ENCODE results near the gene COBL.
"Not testable (repeated sequence)": the region's sequence is repeated elsewhere in the genome, so short reads cannot be mapped to it uniquely, and the experiment has no call there.

COBL gene

DNA sequence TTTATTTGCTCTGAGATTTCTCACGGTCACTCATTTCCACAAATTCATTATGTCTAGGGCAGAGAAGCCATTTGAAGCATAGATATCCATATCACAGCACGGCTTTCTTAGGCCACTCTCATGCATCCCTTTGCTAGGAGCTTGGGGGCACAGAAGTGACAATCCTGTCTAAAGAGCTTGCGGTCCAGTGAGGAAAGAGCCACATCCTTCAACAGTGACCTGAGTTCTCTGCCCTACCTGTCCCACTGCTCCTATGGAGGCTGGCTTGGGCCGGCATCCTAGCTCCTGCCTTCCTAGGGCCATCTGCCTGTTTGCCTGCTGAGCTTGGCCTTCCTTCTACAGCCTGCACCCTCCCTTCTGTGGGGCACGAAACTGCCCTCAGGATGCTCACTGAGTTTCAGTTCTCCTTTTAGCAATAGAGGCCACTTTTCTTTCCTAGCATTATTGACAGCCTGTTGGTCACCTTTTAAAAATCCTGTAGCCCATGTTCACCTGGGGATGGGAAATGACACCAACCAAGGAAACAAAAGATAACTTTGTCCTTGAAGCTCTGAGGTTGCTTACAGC, 321.8 kb downstream of the COBL start:
- DNase-seq (ENCODE audit: extremely low spot score, insufficient read length, low read depth) (no peak), FAIRE-seq (no peak)

DNA sequence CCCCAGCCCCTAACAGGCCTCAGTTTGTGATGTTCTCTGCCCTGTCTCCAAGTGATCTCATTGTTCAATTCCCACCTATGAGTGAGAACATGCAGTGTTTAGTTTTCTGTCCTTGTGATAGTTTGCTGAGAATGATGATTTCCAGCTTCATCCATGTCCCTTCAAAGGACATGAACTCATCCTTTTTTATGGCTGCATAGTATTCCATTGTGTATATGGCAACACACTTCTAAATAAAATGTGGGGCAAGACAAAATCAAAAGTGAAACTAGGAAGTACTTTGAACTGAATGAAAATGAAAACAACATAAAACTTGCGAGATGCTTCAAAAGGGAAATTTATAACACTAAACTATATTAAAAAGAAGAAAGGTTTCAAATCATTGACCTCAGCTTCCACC, 326.4 kb downstream of the COBL start:
- not testable (repeated sequence) for FAIRE-seq; DNase-seq (ENCODE audit: extremely low spot score, insufficient read length, low read depth)

DNA sequence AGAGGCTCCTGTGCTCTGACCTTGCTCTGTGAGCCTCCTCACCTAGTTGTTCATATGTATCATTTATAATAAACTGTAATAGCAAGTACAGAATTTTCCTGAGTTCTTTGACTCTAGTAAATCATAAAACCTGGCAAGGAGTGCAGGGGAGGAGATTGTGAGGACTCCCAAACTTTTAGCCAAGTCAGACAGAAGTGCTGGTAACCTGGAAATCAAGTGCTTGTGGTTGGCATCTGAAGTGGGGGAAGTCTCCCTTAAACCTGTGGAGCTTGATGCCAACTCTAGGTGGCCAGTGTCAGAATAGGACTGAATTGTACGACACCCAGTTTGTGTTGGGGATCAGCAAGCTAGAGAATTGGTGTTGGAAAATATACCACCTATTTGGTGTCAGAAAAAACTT, 327.6 kb downstream of the COBL start:
- no peak for FAIRE-seq
- DNase-seq (ENCODE audit: extremely low spot score, insufficient read length, low read depth) = no peak

DNA sequence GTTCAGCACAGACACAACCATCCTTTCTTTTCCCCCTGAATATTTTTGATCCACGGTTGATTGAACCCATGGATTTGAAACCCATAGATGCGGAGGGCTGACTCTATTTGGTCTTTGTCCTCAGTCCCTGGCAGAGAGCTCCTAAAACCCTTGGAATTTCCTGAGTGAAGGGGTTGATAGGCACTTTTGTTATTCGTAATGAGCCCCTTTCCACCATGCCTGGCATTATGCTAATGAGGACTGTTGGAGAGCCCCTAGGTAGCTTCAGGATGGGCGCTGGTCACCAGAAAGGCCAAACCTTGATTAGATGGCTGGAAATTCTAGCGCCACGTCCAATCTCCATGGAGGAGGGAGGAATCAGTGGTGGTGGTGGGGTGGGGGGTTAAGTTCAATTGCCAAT, 328.1 kb downstream of the COBL start:
- FAIRE-seq = no peak
- DNase-seq (ENCODE audit: extremely low spot score, insufficient read length, low read depth) = no peak

DNA sequence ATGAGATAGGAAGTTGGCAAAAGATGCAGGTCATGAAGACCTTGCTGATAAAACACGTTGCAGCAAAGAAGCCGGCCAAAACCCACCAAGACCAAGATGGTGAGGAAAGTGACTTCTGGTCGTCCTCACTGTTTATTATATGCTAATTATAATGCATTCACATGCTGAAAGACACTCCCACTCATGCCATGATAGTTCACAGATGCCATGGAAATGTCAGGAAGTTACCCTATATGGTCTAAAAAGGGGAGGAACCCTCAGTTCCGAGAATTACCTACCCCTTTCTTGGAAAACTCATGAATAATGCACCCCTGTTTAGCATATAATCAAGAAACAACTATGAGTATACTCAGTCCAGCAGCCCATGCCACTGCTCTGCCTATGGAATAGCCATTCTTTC, 331.5 kb downstream of the COBL start:
- DNase-seq (ENCODE audit: extremely low spot score, insufficient read length, low read depth) (no peak), FAIRE-seq (no peak)

DNA sequence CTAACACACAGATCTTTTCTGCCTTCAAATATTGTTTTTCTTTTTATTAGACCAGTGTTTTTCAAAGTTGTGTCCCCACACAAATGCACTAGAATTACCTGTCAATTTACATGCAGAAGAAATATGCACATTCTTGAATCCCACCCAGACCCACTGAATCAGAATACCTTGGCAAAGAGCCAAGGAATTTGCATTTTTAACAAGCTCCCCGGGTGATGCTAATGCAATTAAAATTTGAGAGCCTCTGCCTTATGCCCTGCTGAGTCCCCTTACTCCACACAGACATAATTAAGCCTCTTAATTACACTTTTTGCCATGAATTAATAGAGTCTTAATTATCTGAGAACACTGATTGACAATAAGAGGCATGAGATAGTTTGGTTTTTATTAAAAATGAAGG, 332.8 kb downstream of the COBL start:
- FAIRE-seq = no peak
- DNase-seq (ENCODE audit: extremely low spot score, insufficient read length, low read depth) = no peak

DNA sequence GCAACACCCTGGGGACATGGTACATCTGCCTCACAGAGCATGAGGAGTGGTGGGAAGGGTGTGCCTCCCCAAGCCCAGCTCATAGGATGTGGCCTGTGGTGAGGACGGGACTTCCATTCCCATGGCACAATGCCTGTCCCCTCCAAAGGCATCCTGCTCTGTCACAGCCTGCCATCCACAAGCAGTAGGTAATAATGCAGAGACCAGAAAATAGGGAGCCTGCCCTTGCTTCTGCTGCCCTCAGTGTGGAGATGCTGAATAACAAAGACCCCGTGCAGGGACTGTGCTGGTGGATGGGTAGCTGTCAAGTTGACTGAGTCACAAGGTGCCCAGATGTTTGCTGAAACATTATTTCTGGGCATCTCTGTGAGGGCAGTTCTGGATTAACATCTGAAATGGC, 334.0 kb downstream of the COBL start:
- DNase-seq (ENCODE audit: extremely low spot score, insufficient read length, low read depth) (no peak), FAIRE-seq (no peak)

DNA sequence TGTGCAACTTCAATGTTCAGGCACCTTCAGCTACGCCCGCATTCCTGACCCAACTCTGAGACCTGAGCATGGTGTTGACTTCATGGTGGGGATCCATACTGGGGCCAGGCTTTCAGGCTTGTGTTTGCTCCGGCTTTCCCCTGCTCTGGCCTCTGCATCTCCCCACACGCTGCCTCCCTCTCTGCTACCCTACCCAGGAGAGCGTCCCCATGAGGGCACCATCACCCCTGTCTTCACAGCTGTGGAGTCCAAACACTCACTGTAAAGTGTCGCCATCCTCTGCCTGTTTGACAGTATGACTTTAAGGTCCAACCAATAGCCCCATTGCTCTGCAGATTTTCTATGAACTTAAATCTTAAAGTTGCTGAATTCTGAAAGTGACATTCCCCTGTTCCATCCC, 334.9 kb downstream of the COBL start:
- FAIRE-seq (no peak), DNase-seq (ENCODE audit: extremely low spot score, insufficient read length, low read depth) (no peak)

DNA sequence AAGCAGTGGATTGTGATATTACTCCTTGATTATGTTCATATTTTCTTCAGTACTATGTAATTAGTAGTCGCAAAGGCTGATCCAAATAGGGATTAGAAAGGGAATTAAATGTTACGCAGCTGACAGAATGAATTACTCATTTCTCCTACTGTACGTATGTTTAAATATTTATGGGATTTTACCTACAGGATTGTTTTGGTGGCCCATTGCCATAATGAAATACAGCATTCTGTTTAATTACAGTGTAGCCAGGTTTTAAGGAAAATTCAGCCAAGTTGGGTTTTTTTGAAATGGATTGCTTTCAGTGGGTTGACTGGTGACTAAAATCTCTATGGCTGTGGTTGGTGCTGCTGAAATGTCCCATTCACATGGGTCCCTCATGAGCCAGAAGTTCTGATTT, 336.2 kb downstream of the COBL start:
- FAIRE-seq = no peak
- DNase-seq (ENCODE audit: extremely low spot score, insufficient read length, low read depth) = no peak

DNA sequence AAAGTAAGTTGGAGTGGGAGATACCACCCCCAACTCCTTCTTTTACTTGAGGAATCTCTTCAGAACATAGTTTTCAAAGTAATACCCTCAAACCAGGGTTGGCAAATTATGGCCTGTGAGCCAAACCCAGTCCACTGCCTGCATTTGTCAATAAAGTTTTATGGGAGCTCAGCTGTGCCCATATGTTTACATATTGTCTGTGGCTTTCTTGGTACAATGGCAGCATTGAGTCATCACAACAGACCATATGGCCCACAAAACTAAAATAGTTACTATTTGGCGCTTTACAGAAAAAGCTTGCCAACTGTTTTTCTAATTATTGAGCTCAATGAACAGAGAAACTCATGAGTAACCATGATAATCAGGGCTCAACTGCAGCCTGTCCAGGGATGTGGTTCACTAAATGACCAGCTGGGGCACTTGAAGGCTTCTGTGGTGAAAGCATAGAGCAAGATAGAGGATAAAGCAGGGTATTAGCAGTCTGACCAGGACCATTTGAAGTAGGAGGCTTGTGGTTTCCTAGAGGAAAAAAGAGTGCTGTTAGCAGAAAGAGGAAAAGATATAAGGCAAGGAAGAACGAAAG, 337.9 kb downstream of the COBL start:
- FAIRE-seq (no peak), DNase-seq (ENCODE audit: extremely low spot score, insufficient read length, low read depth) (no peak)

DNA sequence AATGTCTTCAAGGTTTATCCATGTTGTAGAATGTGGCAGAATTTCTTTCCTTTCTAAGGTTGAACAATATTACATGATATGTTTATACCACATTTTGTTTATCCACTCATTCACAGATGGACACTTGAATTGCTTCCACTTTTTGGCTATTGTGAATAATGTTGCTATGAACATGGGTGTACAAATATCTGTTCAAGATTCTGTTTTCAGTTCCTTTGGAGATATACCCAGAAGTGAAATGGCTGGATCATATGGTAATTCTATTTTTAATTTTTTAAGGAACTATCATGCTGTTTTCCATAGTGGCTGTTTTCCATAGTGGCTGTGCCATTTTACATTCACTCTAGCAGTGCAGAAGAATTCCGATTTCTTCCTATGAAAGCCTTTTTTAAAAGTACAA, 339.2 kb downstream of the COBL start:
- FAIRE-seq = no peak
- DNase-seq (ENCODE audit: extremely low spot score, insufficient read length, low read depth) = no peak

DNA sequence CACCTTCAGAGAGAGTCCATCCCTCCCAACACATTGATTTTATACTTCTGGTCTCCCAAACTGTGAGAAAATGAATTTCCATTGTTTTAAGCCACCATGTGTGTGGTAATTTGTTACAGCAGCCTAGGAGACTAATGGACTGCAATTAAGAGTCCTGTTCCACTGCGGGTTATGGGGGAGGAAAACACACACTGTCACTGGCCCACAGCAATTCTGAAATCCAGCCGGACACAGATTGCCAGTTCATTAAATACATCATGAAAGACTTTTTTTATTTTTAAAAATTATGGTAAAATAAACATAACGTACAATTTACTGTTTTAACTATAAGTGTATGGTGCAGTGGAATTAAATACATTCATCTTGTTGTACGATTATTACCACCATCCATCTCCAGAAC, 340.5 kb downstream of the COBL start:
- no peak for DNase-seq (ENCODE audit: extremely low spot score, insufficient read length, low read depth)
- no peak for FAIRE-seq

DNA sequence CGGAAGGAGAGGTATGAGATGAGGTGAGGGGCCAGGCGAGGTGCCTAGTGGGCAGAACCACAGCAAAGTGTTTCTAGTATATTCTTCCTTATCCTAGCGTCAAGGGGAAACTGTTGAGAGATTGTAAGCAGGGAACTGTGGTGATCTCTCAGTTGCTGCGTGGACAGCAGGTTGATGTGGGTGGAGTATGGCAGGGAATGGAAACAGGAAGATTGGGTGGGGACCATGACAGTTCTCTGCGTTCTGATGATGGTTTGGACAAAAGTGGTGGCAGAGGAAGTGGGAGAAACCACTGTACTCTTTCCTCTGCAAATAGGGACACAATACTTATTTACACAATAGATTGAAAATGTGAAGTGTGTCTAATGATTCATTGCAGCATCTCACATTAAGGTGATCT, 342.4 kb downstream of the COBL start:
- DNase-seq (ENCODE audit: extremely low spot score, insufficient read length, low read depth) (no peak), FAIRE-seq (no peak)

DNA sequence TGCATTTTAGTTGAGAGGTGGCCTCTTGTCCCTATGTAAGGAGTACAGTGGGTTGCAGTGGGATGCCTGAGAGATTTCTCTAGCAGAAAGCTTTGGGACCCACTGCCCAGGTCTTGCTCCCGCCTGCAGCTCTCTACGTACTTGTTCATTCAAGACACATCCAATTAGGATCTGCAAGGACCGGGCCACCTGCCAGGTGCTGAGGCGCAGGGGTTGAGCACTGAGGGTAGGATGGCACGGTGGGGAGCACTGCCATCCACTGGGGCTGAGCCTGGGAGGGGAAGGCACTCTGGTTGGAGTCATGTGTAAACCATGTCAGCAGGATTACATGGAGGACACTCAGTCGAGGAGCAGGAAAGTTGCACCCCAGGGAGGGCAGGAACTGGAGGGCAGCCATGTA, 342.8 kb downstream of the COBL start:
- FAIRE-seq = no peak
- no peak for DNase-seq (ENCODE audit: extremely low spot score, insufficient read length, low read depth)

DNA sequence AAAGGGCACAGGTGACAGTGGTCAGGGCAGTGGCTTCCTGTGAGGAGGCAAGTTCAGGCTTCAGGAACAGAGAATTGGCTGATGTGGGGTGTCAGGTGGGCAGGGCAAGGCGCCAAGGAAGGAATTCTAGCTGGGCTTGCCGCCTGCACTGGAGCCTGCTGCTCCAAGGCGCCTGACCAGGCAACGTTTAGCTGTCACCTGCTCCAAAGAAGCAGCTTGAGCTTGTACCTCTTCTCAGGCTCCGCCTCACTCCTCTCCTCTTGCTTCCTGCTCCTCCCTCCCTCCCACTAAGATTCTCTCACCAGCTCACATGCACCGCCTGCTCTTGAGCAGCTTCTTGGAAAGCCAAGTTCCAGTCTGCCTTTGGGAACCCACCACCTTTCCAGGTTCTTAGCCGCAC, 346.5 kb downstream of the COBL start:
- FAIRE-seq = no peak
- no peak for DNase-seq (ENCODE audit: extremely low spot score, insufficient read length, low read depth)
